Stomach smooth muscle (tissue), 2 donors: ENCODE data around the gene ZBTB14.

ENCODE experiments used
- H3K27ac ChIP-seq: one replicate; pipeline ENCODE4 v1.7.0; 2013; ENCODE audit warnings: mild to moderate bottlenecking, low read length, inconsistent platforms
- H3K27me3 ChIP-seq, 2 donors: one replicate each; pipeline ENCODE4 v1.7.0; 2013; ENCODE audit warnings: low read length in 2 of 2; ENCODE audit not compliant: insufficient read depth in 2 of 2, control insufficient read depth in 1 of 2
- H3K36me3 ChIP-seq, 2 donors: one replicate each; pipeline ENCODE4 v1.7.0; 2013; ENCODE audit warnings: low read length in 2 of 2; ENCODE audit not compliant: control insufficient read depth in 2 of 2, insufficient read depth in 2 of 2
- H3K4me1 ChIP-seq: one replicate; pipeline ENCODE4 v1.7.0; 2013; ENCODE audit warnings: low read length; ENCODE audit not compliant: control insufficient read depth, insufficient read depth
- H3K4me3 ChIP-seq, 2 donors: one replicate each; pipeline ENCODE4 v1.7.0; 2013; ENCODE audit warnings: low read length in 2 of 2
- H3K9ac ChIP-seq, 2 donors: one replicate each; pipeline ENCODE4 v1.7.0; 2013; ENCODE audit warnings: low read length in 2 of 2, mild to moderate bottlenecking in 1 of 2
- H3K9me3 ChIP-seq, 2 donors: one replicate each; pipeline ENCODE4 v1.7.0; 2013; ENCODE audit warnings: low read length in 2 of 2; ENCODE audit not compliant: control insufficient read depth in 2 of 2
- donor health status: healthy.
- donor health status: Pancreatic carcinoma.

The ZBTB14 gene

GRCh38 chr18:5244941-5245340 is 50.6 kb downstream of the ZBTB14 start:
- H3K9me3 ChIP-seq, result no peaks in the 10 kb centered on the region
- no peak overlapping the region for H3K9ac ChIP-seq
- no peaks in the 10 kb centered on the region for H3K27me3 ChIP-seq
- peaks cover 6 to 12% of the 10 kb centered on the region in 2 donors for H3K36me3 ChIP-seq
- no peaks in the 10 kb centered on the region for H3K4me1 ChIP-seq
- H3K27ac ChIP-seq, result no peak overlapping the region
- H3K4me3 ChIP-seq, result no peak overlapping the region

GRCh38 chr18:5239447-5239846 is 56.1 kb downstream of the ZBTB14 start:
- H3K27me3 ChIP-seq, result no peaks in the 10 kb centered on the region
- no peak overlapping the region for H3K27ac ChIP-seq
- peak overlapping the region in 1 of 2 donors; percentile 97 for H3K9ac ChIP-seq
- H3K4me1 ChIP-seq, result peaks cover 10% of the 10 kb centered on the region
- H3K4me3 ChIP-seq, result peak overlapping the region; percentile 84 to 87
- H3K36me3 ChIP-seq, result peaks cover 6 to 12% of the 10 kb centered on the region in 2 donors
- H3K9me3 ChIP-seq, result no peaks in the 10 kb centered on the region
